OCI-LY3 (cell line): ENCODE results near the gene LYSET.

Experiments used
- EZH2phosphoT487 ChIP-seq: fragments of 200-600 bp; shearing (Covaris generic); IDR thresholded peaks from 2 replicates; pipeline ENCODE4 v1.6.1; 2018; ENCODE audit warnings: antibody characterized with exemption, mixed run types, low read depth
- TF ChIP-seq, protein P1 (sequence below): fragments of 200-600, 300-600 bp; sonication (generic); IDR thresholded peaks from 2 replicates; pipeline ENCODE4 v1.5.1; 2014; ENCODE audit warnings: antibody characterized with exemption, low read length, low read depth

DNA sequence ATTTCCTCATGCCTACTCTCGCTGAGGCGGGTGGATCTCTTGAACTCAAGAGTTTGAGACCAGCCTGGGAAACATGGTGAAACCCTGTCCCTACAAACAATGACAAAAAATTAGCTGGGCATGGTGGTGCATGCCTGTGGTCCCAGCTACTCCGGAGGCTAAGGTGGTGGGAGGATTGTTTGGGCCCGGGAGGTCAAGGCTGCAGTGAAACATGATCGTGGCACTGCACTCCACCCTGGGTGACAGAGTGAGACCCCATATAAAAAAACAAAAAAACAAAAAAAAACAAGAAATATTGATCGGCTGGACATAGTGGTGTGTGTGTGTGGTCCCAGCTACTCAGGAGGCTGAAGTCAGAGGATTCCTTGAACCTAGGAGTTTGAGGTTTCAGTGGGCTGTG, 9.6 kb upstream of the LYSET start:
- TF ChIP-seq, protein P1, sequence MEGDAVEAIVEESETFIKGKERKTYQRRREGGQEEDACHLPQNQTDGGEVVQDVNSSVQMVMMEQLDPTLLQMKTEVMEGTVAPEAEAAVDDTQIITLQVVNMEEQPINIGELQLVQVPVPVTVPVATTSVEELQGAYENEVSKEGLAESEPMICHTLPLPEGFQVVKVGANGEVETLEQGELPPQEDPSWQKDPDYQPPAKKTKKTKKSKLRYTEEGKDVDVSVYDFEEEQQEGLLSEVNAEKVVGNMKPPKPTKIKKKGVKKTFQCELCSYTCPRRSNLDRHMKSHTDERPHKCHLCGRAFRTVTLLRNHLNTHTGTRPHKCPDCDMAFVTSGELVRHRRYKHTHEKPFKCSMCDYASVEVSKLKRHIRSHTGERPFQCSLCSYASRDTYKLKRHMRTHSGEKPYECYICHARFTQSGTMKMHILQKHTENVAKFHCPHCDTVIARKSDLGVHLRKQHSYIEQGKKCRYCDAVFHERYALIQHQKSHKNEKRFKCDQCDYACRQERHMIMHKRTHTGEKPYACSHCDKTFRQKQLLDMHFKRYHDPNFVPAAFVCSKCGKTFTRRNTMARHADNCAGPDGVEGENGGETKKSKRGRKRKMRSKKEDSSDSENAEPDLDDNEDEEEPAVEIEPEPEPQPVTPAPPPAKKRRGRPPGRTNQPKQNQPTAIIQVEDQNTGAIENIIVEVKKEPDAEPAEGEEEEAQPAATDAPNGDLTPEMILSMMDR: no peak
- no peak for TF ChIP-seq EZH2phosphoT487
